OCI-LY7 (cell line): ENCODE measurements around the gene EMP1. TPM values are rescaled to one million over a fixed set of nuclear protein-coding genes. Genes with fewer than 3 reads are reported as not detected.

Experiments
- BruUV-seq: library from RNA; stranded (reverse); fragments of 400-500 nt; replicated peaks from 2 replicates; lab custom pipeline; 2021; lab: Mats Ljungman, UMichigan
- CTCF ChIA-PET: fragments of 300-600 bp; sonication (Branson Sonifier 250); formaldehyde crosslinking; loops from one replicate; lab custom pipeline; 2022; ENCODE audit warnings: antibody characterized with exemption; ENCODE audit not compliant: unreplicated experiment; lab: Charles Lee
- POLR2A ChIA-PET: fragments of 300-600 bp; sonication (Branson Sonifier 250); formaldehyde crosslinking; loops from one replicate; lab custom pipeline; 2022; ENCODE audit warnings: antibody characterized with exemption; lab: Charles Lee
- DNase-seq: peaks from one replicate; pipeline ENCODE4 v3.0.0-alpha.2; 2015; ENCODE audit warnings: low spot score
- H2AFZ ChIP-seq: fragments of 200-600 bp; sonication (generic), shearing (Covaris generic); 2 replicates; pipeline ENCODE4 v1.6.1; 2014; ENCODE audit warnings: mild to moderate bottlenecking, antibody characterized with exemption, low read length, moderate library complexity
- H3K27ac ChIP-seq: fragments of 200-600 bp; sonication (generic); 2 replicates; pipeline ENCODE4 v1.5.1; 2014; ENCODE audit warnings: mixed run types, low read depth, mild to moderate bottlenecking, moderate library complexity, low read length, inconsistent platforms; ENCODE audit not compliant: poor library complexity, severe bottlenecking
- H3K36me3 ChIP-seq: fragments of 200-600 bp; sonication (generic); 2 replicates; pipeline ENCODE4 v1.6.1; 2014; ENCODE audit warnings: mild to moderate bottlenecking, antibody characterized with exemption, low read length, moderate library complexity, mixed read lengths; ENCODE audit not compliant: insufficient read depth
- H3K4me1 ChIP-seq: fragments of 200-600 bp; sonication (generic); 2 replicates; pipeline ENCODE4 v1.5.1; 2014; ENCODE audit warnings: mild to moderate bottlenecking, low read length; ENCODE audit not compliant: insufficient read depth, poor library complexity, severe bottlenecking
- H3K4me2 ChIP-seq: fragments of 200-600 bp; sonication (generic); 2 replicates; pipeline ENCODE4 v1.6.1; 2014; ENCODE audit warnings: mild to moderate bottlenecking, low read length
- H3K4me3 ChIP-seq: fragments of 200-600 bp; sonication (generic); 2 replicates; pipeline ENCODE4 v1.5.1; 2014; ENCODE audit warnings: mild to moderate bottlenecking, low read depth, low read length; ENCODE audit not compliant: poor library complexity, severe bottlenecking
- H3K79me2 ChIP-seq: fragments of 200-600 bp; sonication (generic); 2 replicates; pipeline ENCODE4 v1.6.1; 2016; ENCODE audit warnings: low read depth, mild to moderate bottlenecking, low read length, moderate library complexity, mixed read lengths; ENCODE audit not compliant: insufficient read depth
- H3K9me2 ChIP-seq: fragments of 200-600 bp; sonication (generic); 2 replicates; pipeline ENCODE4 v1.6.1; 2016; ENCODE audit warnings: mild to moderate bottlenecking, low read length, mixed read lengths; ENCODE audit not compliant: insufficient read depth
- H3K9me3 ChIP-seq: fragments of 200-600 bp; sonication (generic); 2 replicates; pipeline ENCODE4 v1.6.1; 2014; ENCODE audit warnings: mild to moderate bottlenecking, mixed run types, low read length, mixed read lengths
- H4K20me1 ChIP-seq: fragments of 200-600 bp; sonication (generic); 2 replicates; pipeline ENCODE4 v1.6.1; 2014; ENCODE audit warnings: mild to moderate bottlenecking, antibody characterized with exemption, low read length, moderate library complexity, mixed read lengths; ENCODE audit not compliant: insufficient read depth
- CTCF ChIP-seq: fragments of 200-600 bp; sonication (generic); conservative IDR thresholded peaks from 2 replicates; pipeline ENCODE4 v1.5.1; 2014; ENCODE audit warnings: mild to moderate bottlenecking, antibody characterized with exemption, low read length, moderate library complexity, mixed read lengths
- EZH2phosphoT487 ChIP-seq: fragments of 200-600 bp; sonication (generic); IDR thresholded peaks from 2 replicates; pipeline ENCODE4 v1.6.1; 2018; ENCODE audit warnings: low read depth, borderline replicate concordance, mild to moderate bottlenecking, mixed run types, antibody characterized with exemption, low read length, moderate library complexity, mixed read lengths
- intact Hi-C: fragments of 100-400 bp; cut with micrococcal nuclease; formaldehyde crosslinking; loops from one replicate; pipeline ENCODE4 v1.10.0; 2022; ENCODE audit not compliant: unreplicated experiment
- total RNA-seq, 2 experiments: library from RNA; depleted of rRNA in 1 of 2; stranded (reverse); fragments of >200 nt in 1 of 2; shearing (Covaris generic) in 1 of 2; gene quantifications; 2 replicates each; pipeline ENCODE4 v1.2.3, GENCODE V29; 2014 to 2022

Gene EMP1
- total RNA-seq, 2 experiments from 2014 or later, result 0.40 TPM; not detected in 1

GRCh38 chr12:13169272-13169671, 27.3 kb upstream of the EMP1 start:
- no peak for TF ChIP-seq CTCF
- TF ChIP-seq EZH2phosphoT487, result no peak
- H3K9me2 ChIP-seq, result no peaks in the 10 kb centered on the region
- CTCF ChIA-PET, result no interaction called here
- no peaks in the 10 kb centered on the region for H3K4me1 ChIP-seq
- H3K36me3 ChIP-seq, result no peaks in the 10 kb centered on the region
- intact Hi-C loops, result no loop called here
- no peaks in the 10 kb centered on the region for H3K9me3 ChIP-seq
- no peaks in the 10 kb centered on the region for H4K20me1 ChIP-seq
- DNase-seq, result no peak
- no peak overlapping the region for H3K4me2 ChIP-seq
- no peaks in the 10 kb centered on the region for H3K79me2 ChIP-seq
- POLR2A ChIA-PET, result no interaction called here
- H3K4me3 ChIP-seq, result no peak overlapping the region
- H3K27ac ChIP-seq, result no peak overlapping the region
- no peak overlapping the region for H2AFZ ChIP-seq
- no TSS peak for BruUV-seq

GRCh38 chr12:13170892-13171490, 25.5 kb upstream of the EMP1 start:
- ChIA-PET POLR2A (no interaction called here), CTCF (no interaction called here)
- no TSS peak for BruUV-seq
- Histone ChIP-seq H3K9me2 (no peaks in the 10 kb centered on the region), H2AFZ (no peak overlapping the region), H3K4me1 (no peaks in the 10 kb centered on the region), H3K4me3 (no peak overlapping the region), H3K4me2 (no peak overlapping the region), H3K27ac (no peak overlapping the region), H4K20me1 (no peaks in the 10 kb centered on the region), H3K36me3 (no peaks in the 10 kb centered on the region), H3K79me2 (no peaks in the 10 kb centered on the region), H3K9me3 (no peaks in the 10 kb centered on the region)
- no peak for DNase-seq
- intact Hi-C loops, result no loop called here
- TF ChIP-seq CTCF (no peak), EZH2phosphoT487 (no peak)

- Histone ChIP-seq H3K27ac (no peak overlapping the region), H3K4me2 (no peak overlapping the region), H4K20me1 (no peaks in the 10 kb centered on the region), H3K9me2 (no peaks in the 10 kb centered on the region), H2AFZ (no peak overlapping the region), H3K4me3 (no peak overlapping the region), H3K9me3 (no peaks in the 10 kb centered on the region), H3K79me2 (no peaks in the 10 kb centered on the region), H3K36me3 (no peaks in the 10 kb centered on the region), H3K4me1 (no peaks in the 10 kb centered on the region)
- BruUV-seq, result no TSS peak
- ChIA-PET POLR2A (interaction anchor here (0.7 kb wide), 1 partner anchor 1291 kb away, joined by 4 read pairs; no protein-coding TSS in a partner anchor), CTCF (no interaction called here)
- no peak for DNase-seq
- TF ChIP-seq CTCF (no peak), EZH2phosphoT487 (no peak)
- intact Hi-C loops, result no loop called here
Measured at GRCh38 chr12:13171921-13172859, 24.3 kb upstream of the EMP1 start.
